Gastroesophageal sphincter (tissue), 3 donors: ENCODE data around the gene TNNT2.

Experiments
- EP300 ChIP-seq: sonication (generic); formaldehyde crosslinking; IDR thresholded peaks from one replicate; pipeline ENCODE4 v1.6.1; 2017; ENCODE audit warnings: antibody characterized with exemption, mild to moderate bottlenecking
- TF ChIP-seq, protein P1 (sequence below), 4 experiments: fragments of 200-600 bp in 2 of 4; fragments of 450-650 bp in 2 of 4; sonication (generic) in 1 of 4; IDR thresholded peaks; one replicate each; pipeline ENCODE4 v1.5.1; 2017 to 2019; ENCODE audit warnings: antibody characterized with exemption in 4 of 4, mild to moderate bottlenecking in 2 of 4, moderate library complexity in 2 of 4

GRCh38 chr1:201386208-201386607 is 8.7 kb upstream of the TNNT2 start:
- no peak for TF ChIP-seq EP300
- TF ChIP-seq, protein P1, sequence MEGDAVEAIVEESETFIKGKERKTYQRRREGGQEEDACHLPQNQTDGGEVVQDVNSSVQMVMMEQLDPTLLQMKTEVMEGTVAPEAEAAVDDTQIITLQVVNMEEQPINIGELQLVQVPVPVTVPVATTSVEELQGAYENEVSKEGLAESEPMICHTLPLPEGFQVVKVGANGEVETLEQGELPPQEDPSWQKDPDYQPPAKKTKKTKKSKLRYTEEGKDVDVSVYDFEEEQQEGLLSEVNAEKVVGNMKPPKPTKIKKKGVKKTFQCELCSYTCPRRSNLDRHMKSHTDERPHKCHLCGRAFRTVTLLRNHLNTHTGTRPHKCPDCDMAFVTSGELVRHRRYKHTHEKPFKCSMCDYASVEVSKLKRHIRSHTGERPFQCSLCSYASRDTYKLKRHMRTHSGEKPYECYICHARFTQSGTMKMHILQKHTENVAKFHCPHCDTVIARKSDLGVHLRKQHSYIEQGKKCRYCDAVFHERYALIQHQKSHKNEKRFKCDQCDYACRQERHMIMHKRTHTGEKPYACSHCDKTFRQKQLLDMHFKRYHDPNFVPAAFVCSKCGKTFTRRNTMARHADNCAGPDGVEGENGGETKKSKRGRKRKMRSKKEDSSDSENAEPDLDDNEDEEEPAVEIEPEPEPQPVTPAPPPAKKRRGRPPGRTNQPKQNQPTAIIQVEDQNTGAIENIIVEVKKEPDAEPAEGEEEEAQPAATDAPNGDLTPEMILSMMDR (IDR thresholded peaks at IDR 0.05) = no peak
